ENCODE results near the gene DENND11. TPM values are rescaled to one million over a fixed set of nuclear protein-coding genes. Genes with fewer than 3 reads are reported as not detected.
A peak's percentile ranks its signal among the peaks of the same experiment; 100 is the strongest.

Gene DENND11
- total and polyA plus RNA-seq, 9 of the 15 experiments (the other 6 are each of a cell fraction or from before 2014, with no cell fraction given): 0.07 to 1.1 (median 0.36) TPM

- no peak for TF ChIP-seq GTF3C2 (IDR thresholded peaks at IDR 0.05; ENCODE audit: borderline replicate concordance, extremely low read depth, insufficient read length)
- TF ChIP-seq PHF8 (IDR thresholded peaks at IDR 0.05; ENCODE audit: borderline replicate concordance, low read length): peak; percentile 26; the same call in 1 of the 2 replicates
- peak; percentile 75 for TF ChIP-seq VEZF1 (CRISPR knock-in tag; IDR thresholded peaks at IDR 0.05)
- no peak for TF ChIP-seq U2AF2 (optimal IDR thresholded peaks at IDR 0.05; ENCODE audit: low read depth, low read length)
- no peak for TF ChIP-seq POLR2H (tag; IDR thresholded peaks at IDR 0.05; ENCODE audit: low read depth)
- TF ChIP-seq CEBPG (CRISPR knock-in tag; IDR thresholded peaks at IDR 0.05): no peak
- peak in 1 of 2 experiments; percentile 28; a peak in 1 of 4 replicates for TF ChIP-seq CEBPG (tag; conservative IDR thresholded peaks at IDR 0.05 in 1 of 2, IDR thresholded peaks at IDR 0.05 in 1 of 2)
- TF ChIP-seq RB1 (IDR thresholded peaks at IDR 0.05; ENCODE audit: low read depth): peak; percentile 51; the same call in 1 of the 2 replicates
Observed at GRCh38 chr7:141702047-141702567, at the start of gene DENND11 (continued).
